ENCODE data around the gene EOMES. TPM values are rescaled to one million over a fixed set of nuclear protein-coding genes. Genes with fewer than 3 reads are reported as not detected.

EOMES gene
- total RNA-seq, 1 experiment from 2014 or later: 0.47 TPM

DNA sequence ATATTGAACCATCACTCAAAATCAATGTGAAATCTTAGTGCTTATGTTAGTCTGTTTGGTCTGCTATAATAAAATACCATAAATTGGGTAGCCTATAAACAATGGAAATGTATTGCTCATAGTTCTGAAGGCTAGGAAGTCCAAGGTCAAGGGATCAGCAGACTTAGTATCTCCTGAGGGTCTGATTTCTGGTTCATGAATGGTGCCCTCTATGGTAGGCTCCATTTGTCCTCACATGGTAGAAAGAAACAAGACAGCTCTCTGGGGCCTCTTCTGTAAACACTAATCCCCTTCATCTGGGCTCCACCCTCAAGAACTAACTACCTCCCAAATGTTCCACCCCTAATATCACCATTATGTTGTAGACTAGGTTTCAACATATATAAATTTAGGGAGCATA lies 15.0 kb upstream of the EOMES start:
- no peak for ATAC-seq
- H3K9me3 ChIP-seq (ENCODE audit: low read length): no peaks in the 10 kb centered on the region
- TF ChIP-seq EZH2 (IDR thresholded peaks at IDR 0.05; ENCODE audit: low read length, unreplicated experiment): no peak
- no peak for TF ChIP-seq EZH2phosphoT487 (IDR thresholded peaks at IDR 0.05; ENCODE audit: borderline replicate concordance, low read length)
- TF ChIP-seq, protein P1, sequence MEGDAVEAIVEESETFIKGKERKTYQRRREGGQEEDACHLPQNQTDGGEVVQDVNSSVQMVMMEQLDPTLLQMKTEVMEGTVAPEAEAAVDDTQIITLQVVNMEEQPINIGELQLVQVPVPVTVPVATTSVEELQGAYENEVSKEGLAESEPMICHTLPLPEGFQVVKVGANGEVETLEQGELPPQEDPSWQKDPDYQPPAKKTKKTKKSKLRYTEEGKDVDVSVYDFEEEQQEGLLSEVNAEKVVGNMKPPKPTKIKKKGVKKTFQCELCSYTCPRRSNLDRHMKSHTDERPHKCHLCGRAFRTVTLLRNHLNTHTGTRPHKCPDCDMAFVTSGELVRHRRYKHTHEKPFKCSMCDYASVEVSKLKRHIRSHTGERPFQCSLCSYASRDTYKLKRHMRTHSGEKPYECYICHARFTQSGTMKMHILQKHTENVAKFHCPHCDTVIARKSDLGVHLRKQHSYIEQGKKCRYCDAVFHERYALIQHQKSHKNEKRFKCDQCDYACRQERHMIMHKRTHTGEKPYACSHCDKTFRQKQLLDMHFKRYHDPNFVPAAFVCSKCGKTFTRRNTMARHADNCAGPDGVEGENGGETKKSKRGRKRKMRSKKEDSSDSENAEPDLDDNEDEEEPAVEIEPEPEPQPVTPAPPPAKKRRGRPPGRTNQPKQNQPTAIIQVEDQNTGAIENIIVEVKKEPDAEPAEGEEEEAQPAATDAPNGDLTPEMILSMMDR (conservative IDR thresholded peaks at IDR 0.05; ENCODE audit: low read depth, low read length): no peak
- DNase-seq: no peak
- no peaks in the 10 kb centered on the region for H4K20me1 ChIP-seq (ENCODE audit: low read length)
- no peaks in the 10 kb centered on the region for H3K9me2 ChIP-seq (replicated peaks; ENCODE audit: low read length)
- no peak overlapping the region for H3K4me3 ChIP-seq (ENCODE audit: low read length)
- H3K4me1 ChIP-seq (ENCODE audit: insufficient read depth, low read length): no peaks in the 10 kb centered on the region
- no peak overlapping the region for H3K4me2 ChIP-seq (ENCODE audit: low read length)
- H3F3A ChIP-seq (ENCODE audit: low read length, unreplicated experiment): no peaks in the 10 kb centered on the region
- no peaks in the 10 kb centered on the region for H3K36me3 ChIP-seq (ENCODE audit: low read depth, low read length)
- no peak overlapping the region for H3K27ac ChIP-seq (ENCODE audit: low read length)
- no peaks in the 10 kb centered on the region for H3K27me3 ChIP-seq (ENCODE audit: low read length)
- intact Hi-C loops (cut with micrococcal nuclease): no loop called here
- BruUV-seq (replicated peaks): no TSS peak
- CTCF ChIA-PET: interaction anchor here (0.6 to 0.7 kb wide), 2 partner anchors 160 to 585 kb away, joined by 3 to 10 read pairs; no protein-coding TSS in a partner anchor
- POLR2A ChIA-PET (ENCODE audit: unreplicated experiment): no interaction called here
- no peak overlapping the region for H3K9ac ChIP-seq (ENCODE audit: low read length)
- no peak overlapping the region for H2AFZ ChIP-seq (ENCODE audit: low read length)
- H3K79me2 ChIP-seq (ENCODE audit: low read length): no peaks in the 10 kb centered on the region

DNA sequence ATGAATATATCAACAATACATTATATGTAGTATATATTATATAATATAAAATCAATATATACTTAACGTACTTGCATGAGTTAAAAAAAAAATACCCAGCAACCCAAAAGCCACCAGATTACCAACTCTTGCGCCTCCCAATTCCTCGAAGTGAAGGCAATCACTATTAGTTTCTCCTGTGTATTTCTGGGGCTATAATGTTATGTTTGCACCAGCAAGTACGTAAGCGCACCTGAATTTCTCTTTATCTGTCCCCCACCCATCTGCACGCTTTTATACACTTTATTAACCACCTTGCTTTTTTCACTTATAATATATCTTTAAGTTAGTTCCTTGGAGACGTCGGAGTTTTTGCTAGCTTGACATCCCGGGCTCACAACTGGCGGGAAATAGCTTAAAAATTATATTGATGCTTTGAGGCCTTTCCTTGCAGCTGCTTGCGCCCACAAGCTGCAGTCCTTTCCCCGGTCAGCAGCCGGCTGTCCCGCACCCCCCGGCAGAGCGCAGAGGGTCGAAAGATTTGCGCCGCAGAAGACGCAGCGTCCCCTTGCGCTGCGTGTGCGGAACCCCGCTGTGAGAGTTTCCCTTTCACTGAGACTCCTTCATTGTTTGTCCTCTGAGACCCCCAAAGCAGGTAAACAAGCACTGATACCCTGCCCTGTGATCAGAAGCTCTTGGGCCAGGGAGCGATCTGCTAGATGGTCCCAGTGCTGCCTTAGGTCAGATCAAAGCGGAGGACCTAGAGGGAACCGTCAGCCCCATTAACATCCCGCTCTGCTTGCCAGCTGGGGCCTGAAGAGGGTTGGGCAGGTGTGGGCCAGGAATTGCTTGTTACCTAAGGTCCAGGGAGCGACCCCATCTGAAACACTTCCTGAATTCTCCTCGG lies 8.9 kb upstream of the EOMES start:
- no peak overlapping the region for H3K9ac ChIP-seq (ENCODE audit: low read length)
- ATAC-seq (no peak), DNase-seq (no peak)
- no peak overlapping the region for H3K4me3 ChIP-seq (ENCODE audit: low read length)
- no peaks in the 10 kb centered on the region for H3K79me2 ChIP-seq (ENCODE audit: low read length)
- no peak for TF ChIP-seq EZH2phosphoT487 (IDR thresholded peaks at IDR 0.05; ENCODE audit: borderline replicate concordance, low read length)
- TF ChIP-seq EZH2 (IDR thresholded peaks at IDR 0.05; ENCODE audit: low read length, unreplicated experiment): no peak
- TF ChIP-seq, protein P1 (conservative IDR thresholded peaks at IDR 0.05; ENCODE audit: low read depth, low read length): no peak
- ChIA-PET POLR2A (ENCODE audit: unreplicated experiment) (no interaction called here), CTCF (no interaction called here)
- no peaks in the 10 kb centered on the region for H3K9me3 ChIP-seq (ENCODE audit: low read length)
- peaks cover 45% of the 10 kb centered on the region for H3K27me3 ChIP-seq (ENCODE audit: low read length)
- H3F3A ChIP-seq (ENCODE audit: low read length, unreplicated experiment): no peaks in the 10 kb centered on the region
- no peak overlapping the region for H3K27ac ChIP-seq (ENCODE audit: low read length)
- no peak overlapping the region for H2AFZ ChIP-seq (ENCODE audit: low read length)
- no peaks in the 10 kb centered on the region for H3K9me2 ChIP-seq (replicated peaks; ENCODE audit: low read length)
- H4K20me1 ChIP-seq (ENCODE audit: low read length): no peaks in the 10 kb centered on the region
- no peaks in the 10 kb centered on the region for H3K36me3 ChIP-seq (ENCODE audit: low read depth, low read length)
- intact Hi-C loops (cut with micrococcal nuclease): no loop called here
- no TSS peak for BruUV-seq (replicated peaks)
- no peaks in the 10 kb centered on the region for H3K4me1 ChIP-seq (ENCODE audit: insufficient read depth, low read length)
- H3K4me2 ChIP-seq (ENCODE audit: low read length): no peak overlapping the region

Measured in PC-3 (cell line).